Nephron progenitor cell (in vitro differentiated cells): Measurements from ENCODE around the gene CKAP2.

ENCODE experiments used
- DNase-seq: peaks from one replicate; pipeline ENCODE4 v3.0.0; 2021
- H3K27ac Mint-ChIP-seq: 2 replicates; pipeline ENCODE4 v1.8.0; 2021; ENCODE audit warnings: mild to moderate bottlenecking, moderate library complexity, mixed read lengths
- H3K27me3 Mint-ChIP-seq: 2 replicates; pipeline ENCODE4 v1.8.0; 2021; ENCODE audit warnings: mild to moderate bottlenecking, low read depth, mixed read lengths; ENCODE audit not compliant: poor library complexity
- H3K36me3 Mint-ChIP-seq: 2 replicates; pipeline ENCODE4 v1.8.0; 2021; ENCODE audit warnings: low read depth, mixed read lengths
- H3K4me1 Mint-ChIP-seq: 2 replicates; pipeline ENCODE4 v1.8.0; 2021; ENCODE audit warnings: mixed read lengths
- H3K4me3 Mint-ChIP-seq: 2 replicates; pipeline ENCODE4 v1.8.0; 2021; ENCODE audit warnings: mild to moderate bottlenecking, moderate library complexity, mixed read lengths
- H3K9me3 Mint-ChIP-seq: 2 replicates; pipeline ENCODE4 v1.8.0; 2021; ENCODE audit warnings: mild to moderate bottlenecking, moderate library complexity, mixed read lengths
- TF ChIP-seq, protein P1 (sequence below): fragments of 200-600 bp; sonication (generic); IDR thresholded peaks from 2 replicates; pipeline ENCODE4 v1.5.0; 2021; ENCODE audit warnings: antibody characterized with exemption

The CKAP2 gene

DNA sequence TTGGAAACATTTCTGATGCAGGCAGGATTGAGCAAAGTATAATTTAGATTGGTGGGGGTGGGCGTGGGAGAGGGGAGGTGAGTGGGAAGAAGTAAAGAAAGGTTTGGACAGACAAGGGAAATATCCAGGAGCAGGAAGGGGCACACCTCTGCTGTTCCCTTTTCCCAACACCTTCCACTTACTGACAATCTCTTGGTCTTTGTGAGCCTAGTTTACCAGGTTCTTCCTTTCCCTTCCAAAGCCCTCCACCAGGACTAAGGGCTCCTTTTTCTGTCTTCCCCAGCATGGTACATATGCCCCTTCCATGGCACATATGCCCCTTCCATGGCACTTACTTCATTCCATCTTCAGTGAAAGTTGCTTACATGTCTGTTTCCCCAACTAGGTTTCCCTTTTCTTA, 43.1 kb upstream of the CKAP2 start:
- Mint-ChIP-seq H3K4me3 (no peak overlapping the region), H3K36me3 (peaks cover 32% of the 10 kb centered on the region), H3K9me3 (peaks cover 2% of the 10 kb centered on the region), H3K27ac (no peak overlapping the region), H3K4me1 (no peaks in the 10 kb centered on the region), H3K27me3 (peaks cover 8% of the 10 kb centered on the region)
- DNase-seq, result no peak
- TF ChIP-seq, protein P1, sequence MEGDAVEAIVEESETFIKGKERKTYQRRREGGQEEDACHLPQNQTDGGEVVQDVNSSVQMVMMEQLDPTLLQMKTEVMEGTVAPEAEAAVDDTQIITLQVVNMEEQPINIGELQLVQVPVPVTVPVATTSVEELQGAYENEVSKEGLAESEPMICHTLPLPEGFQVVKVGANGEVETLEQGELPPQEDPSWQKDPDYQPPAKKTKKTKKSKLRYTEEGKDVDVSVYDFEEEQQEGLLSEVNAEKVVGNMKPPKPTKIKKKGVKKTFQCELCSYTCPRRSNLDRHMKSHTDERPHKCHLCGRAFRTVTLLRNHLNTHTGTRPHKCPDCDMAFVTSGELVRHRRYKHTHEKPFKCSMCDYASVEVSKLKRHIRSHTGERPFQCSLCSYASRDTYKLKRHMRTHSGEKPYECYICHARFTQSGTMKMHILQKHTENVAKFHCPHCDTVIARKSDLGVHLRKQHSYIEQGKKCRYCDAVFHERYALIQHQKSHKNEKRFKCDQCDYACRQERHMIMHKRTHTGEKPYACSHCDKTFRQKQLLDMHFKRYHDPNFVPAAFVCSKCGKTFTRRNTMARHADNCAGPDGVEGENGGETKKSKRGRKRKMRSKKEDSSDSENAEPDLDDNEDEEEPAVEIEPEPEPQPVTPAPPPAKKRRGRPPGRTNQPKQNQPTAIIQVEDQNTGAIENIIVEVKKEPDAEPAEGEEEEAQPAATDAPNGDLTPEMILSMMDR, result no peak

DNA sequence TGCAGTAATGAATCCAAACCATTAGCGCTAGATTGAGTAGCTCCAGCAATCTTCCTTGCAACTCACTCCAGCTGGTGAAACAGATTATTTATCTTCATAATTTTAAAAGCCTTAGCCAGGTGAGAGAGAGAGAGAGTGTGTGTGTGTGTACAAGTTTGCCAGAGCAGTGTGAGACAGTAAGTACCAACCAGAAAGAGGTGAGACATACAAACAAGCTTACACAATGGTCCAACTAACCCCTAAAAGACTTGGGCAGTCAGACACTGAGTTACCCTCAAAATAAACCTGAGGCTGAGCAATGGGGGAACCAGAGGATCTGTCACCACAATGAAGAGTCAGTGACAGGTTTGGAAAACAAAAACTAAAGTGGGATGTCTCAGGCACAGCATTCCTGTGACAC, 41.2 kb upstream of the CKAP2 start:
- Mint-ChIP-seq H3K9me3 (no peaks in the 10 kb centered on the region), H3K4me3 (no peak overlapping the region), H3K27me3 (no peaks in the 10 kb centered on the region), H3K36me3 (peaks cover 34% of the 10 kb centered on the region), H3K27ac (no peak overlapping the region), H3K4me1 (no peaks in the 10 kb centered on the region)
- no peak for DNase-seq
- TF ChIP-seq, protein P1, result no peak

DNA sequence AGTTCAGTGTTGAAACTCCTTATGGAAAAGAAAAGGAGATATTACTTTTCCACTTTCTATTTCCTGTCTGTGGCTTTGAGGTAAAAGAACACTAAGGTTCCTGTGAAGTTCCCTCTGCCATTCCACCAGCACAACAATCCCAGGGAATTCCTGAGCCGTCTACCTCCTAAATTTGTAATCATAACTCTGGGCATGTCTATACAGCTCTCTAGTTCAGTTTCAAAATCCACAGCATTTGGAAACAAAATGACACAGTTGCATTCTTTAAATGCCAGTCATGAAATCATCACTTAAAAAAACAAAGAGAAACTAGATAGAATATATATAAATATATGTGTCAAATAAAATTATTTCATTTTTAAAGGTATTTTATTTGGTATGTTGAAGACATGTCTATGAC, 40.3 kb upstream of the CKAP2 start:
- DNase-seq, result no peak

DNA sequence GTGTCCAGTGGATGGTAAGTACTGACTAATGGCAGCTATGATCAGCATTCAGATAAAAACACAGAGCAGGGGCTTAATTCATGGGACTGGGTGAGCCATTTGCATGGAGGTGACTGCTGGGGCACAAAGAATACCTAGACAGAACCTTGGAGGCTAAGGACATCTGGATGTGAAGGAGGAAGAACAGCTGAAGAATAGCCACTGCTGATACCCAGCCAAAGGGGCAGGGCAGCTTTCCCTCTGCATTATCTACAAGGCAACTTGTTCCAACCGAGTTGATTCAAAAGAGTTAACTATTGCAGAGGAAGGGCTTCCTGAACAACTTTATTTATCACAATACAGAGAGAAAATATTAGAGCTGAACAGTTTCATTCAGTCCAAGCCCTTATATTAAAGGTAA, 36.2 kb upstream of the CKAP2 start:
- no peak for DNase-seq
- Mint-ChIP-seq H3K9me3 (no peaks in the 10 kb centered on the region), H3K4me3 (no peak overlapping the region), H3K4me1 (no peaks in the 10 kb centered on the region), H3K27ac (no peak overlapping the region), H3K27me3 (no peaks in the 10 kb centered on the region), H3K36me3 (peaks cover 58% of the 10 kb centered on the region)
- TF ChIP-seq, protein P1, result no peak

More for the DNA sequence above, 40.3 kb upstream of the CKAP2 start:
- no peaks in the 10 kb centered on the region for H3K4me1 Mint-ChIP-seq
- H3K36me3 Mint-ChIP-seq, result peaks cover 42% of the 10 kb centered on the region
- H3K4me3 Mint-ChIP-seq, result no peak overlapping the region
- no peak overlapping the region for H3K27ac Mint-ChIP-seq
- TF ChIP-seq, protein P1, result no peak
- no peaks in the 10 kb centered on the region for H3K9me3 Mint-ChIP-seq
- H3K27me3 Mint-ChIP-seq, result no peaks in the 10 kb centered on the region

DNA sequence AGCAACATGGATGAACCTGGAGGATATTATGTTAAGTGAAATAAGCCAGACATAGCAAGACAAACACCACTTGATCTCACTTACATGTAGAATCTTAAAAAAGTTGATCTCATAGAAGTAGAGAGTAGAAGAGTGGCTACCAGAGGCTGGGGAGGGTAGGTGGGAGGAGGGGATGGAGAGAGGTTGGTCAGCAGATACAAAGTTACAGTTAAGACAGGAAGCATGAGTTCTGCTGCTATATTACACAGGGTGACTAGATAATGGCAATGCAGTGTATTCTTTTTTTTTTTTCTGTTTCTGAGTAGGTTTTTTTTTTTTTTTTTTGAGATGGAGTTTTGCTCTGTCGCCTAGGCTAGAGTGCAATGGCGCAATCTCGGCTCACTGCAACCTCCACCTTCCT, 34.1 kb upstream of the CKAP2 start:
- TF ChIP-seq, protein P1, result no peak
- Mint-ChIP-seq H3K27ac (no peak overlapping the region), H3K4me1 (no peaks in the 10 kb centered on the region), H3K36me3 (peaks cover 71% of the 10 kb centered on the region), H3K27me3 (peaks cover 7% of the 10 kb centered on the region), H3K4me3 (no peak overlapping the region), H3K9me3 (no peaks in the 10 kb centered on the region)
- DNase-seq, result no peak

DNA sequence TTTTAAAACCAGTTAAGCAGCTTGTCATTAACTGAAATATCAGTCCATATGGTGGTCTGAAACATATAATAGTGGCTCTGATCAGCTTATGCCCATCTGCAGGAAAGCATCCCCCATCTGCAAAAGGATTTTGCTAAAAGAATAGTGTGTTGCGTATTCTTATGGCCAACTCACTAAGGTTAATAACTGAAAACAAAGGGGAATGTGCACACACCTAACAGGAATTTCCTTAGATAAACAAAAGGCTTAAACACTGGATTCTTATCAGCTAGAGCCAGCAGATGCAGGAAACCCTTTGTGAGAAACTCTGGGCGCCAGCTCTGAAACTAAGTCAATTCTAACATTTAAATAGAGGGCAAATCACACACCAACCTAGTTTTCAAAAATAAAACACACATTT, 27.0 kb upstream of the CKAP2 start:
- TF ChIP-seq, protein P1, result no peak
- Mint-ChIP-seq H3K36me3 (peaks cover 67% of the 10 kb centered on the region), H3K4me1 (no peaks in the 10 kb centered on the region), H3K27ac (no peak overlapping the region), H3K4me3 (no peak overlapping the region), H3K27me3 (peaks cover 7% of the 10 kb centered on the region), H3K9me3 (no peaks in the 10 kb centered on the region)
- no peak for DNase-seq
